ENCODE measurements around the gene MTFMT. TPM values are rescaled to one million over a fixed set of nuclear protein-coding genes. Genes with fewer than 3 reads are reported as not detected.

The MTFMT gene
- total and polyA plus RNA-seq, 2 donors (not counting 1 experiment from before 2014, with no cell fraction given), result 16.6 to 17.0 TPM

DNA sequence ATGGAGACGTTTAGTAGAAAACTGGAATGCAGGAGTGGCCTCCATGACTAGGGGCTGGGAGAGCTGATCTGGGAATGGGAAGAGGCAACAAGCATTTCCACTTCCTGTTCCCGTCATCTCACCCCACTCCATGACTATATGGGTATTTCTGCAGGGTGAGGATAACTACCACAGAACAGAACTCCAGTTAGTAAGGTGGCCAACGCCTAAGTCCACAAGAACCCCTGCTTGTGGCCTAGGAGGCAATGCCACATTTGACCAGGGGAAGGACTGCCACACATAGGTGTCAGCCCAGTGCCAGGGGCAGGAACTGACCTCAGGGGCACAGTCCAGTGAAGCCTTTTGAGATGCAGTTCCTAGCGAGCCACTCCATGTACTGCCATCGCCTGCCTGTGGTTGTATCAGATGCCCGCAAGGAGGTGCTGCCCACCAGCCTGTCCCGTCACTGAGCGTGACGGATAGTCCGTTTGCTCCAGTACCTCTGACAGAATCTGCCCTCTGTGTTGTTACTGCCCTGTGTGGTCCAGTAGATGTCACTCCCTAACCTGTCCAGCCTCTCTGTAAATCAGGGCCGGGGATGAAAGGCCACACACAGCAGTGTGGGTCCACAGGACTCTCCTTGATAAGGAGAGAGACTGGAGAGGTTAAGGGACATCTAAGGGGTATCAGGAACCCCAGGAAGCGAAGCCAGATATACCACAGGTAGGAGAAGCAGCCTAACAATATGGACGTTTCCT, 3.5 kb upstream of the MTFMT start:
- Histone ChIP-seq H3K4me1 (ENCODE audit: control insufficient read depth, extremely low read depth, insufficient read depth, low read length) (no peaks in the 10 kb centered on the region), H3K27me3 (ENCODE audit: control insufficient read depth, insufficient read depth, low read length) (no peaks in the 10 kb centered on the region), H3K79me2 (ENCODE audit: control insufficient read depth, insufficient read depth, low read length) (peaks cover 8% of the 10 kb centered on the region), H2AFZ (ENCODE audit: low read length) (peak overlapping the region; percentile 19), H3K4me3 (replicated peaks in 1 of 4; ENCODE audit: control extremely low read depth in 1 of 4, insufficient read depth in 1 of 4, low read depth in 3 of 4, low read length in 4 of 4) (no peak overlapping the region), H3K9me3 (ENCODE audit: control insufficient read depth, insufficient read depth, low read depth, low read length) (no peaks in the 10 kb centered on the region), H3K36me3 (ENCODE audit: control insufficient read depth, insufficient read depth, low read length) (no peaks in the 10 kb centered on the region), H4K20me1 (ENCODE audit: control insufficient read depth, extremely low read depth, insufficient read depth, low read length) (no peaks in the 10 kb centered on the region), H3K4me2 (ENCODE audit: extremely low read depth, insufficient read depth, low read length) (no peak overlapping the region), H3K9ac (ENCODE audit: insufficient read depth, low read length) (no peak overlapping the region), H3K27ac (ENCODE audit: insufficient read depth, low read length) (no peak overlapping the region)
- no peak for TF ChIP-seq EZH2 (IDR thresholded peaks at IDR 0.05; ENCODE audit: low read length, missing control alignments)
- TF ChIP-seq, protein P1, sequence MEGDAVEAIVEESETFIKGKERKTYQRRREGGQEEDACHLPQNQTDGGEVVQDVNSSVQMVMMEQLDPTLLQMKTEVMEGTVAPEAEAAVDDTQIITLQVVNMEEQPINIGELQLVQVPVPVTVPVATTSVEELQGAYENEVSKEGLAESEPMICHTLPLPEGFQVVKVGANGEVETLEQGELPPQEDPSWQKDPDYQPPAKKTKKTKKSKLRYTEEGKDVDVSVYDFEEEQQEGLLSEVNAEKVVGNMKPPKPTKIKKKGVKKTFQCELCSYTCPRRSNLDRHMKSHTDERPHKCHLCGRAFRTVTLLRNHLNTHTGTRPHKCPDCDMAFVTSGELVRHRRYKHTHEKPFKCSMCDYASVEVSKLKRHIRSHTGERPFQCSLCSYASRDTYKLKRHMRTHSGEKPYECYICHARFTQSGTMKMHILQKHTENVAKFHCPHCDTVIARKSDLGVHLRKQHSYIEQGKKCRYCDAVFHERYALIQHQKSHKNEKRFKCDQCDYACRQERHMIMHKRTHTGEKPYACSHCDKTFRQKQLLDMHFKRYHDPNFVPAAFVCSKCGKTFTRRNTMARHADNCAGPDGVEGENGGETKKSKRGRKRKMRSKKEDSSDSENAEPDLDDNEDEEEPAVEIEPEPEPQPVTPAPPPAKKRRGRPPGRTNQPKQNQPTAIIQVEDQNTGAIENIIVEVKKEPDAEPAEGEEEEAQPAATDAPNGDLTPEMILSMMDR (conservative IDR thresholded peaks at IDR 0.05 in 1 of 2, IDR thresholded peaks at IDR 0.05 in 1 of 2; ENCODE audit: low read depth in 1 of 2, low read length in 2 of 2), result peak; percentile 60 to 77
- DNase-seq (ENCODE audit: low read depth in 2 of 2), result peak; percentile 61 to 71

DNA sequence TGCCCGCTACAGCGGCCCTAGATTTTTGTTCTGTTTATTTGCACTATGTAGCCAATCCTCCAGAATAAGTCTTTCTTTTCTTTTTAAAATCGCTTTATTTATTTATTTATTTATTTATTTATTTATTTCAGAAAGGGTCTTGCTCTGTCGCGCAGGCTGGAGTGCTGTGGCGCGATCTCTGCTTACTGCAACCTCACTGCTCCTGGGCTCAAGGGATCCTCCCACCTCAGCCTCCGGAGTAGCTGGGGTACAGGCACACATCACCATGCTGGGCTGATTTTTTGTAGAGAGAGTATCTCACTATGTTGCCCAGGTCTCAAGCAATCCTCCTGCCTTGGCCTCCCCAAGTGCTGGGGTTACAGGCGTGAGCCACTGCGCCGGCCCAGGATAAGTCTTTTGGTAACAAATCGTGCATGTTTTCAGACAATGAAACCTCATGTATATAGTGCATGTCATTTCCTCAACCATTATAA, 333 bp upstream of the MTFMT start:
- Histone ChIP-seq H2AFZ (ENCODE audit: low read length) (no peak overlapping the region), H3K79me2 (ENCODE audit: control insufficient read depth, insufficient read depth, low read length) (peaks cover 10% of the 10 kb centered on the region), H3K4me3 (replicated peaks in 1 of 4; ENCODE audit: control extremely low read depth in 1 of 4, insufficient read depth in 1 of 4, low read depth in 3 of 4, low read length in 4 of 4) (peak overlapping the region in 2 of 4 experiments; percentile 89 to 94), H3K27me3 (ENCODE audit: control insufficient read depth, insufficient read depth, low read length) (no peaks in the 10 kb centered on the region), H3K27ac (ENCODE audit: insufficient read depth, low read length) (no peak overlapping the region), H3K9ac (ENCODE audit: insufficient read depth, low read length) (no peak overlapping the region), H3K4me2 (ENCODE audit: extremely low read depth, insufficient read depth, low read length) (no peak overlapping the region), H3K36me3 (ENCODE audit: control insufficient read depth, insufficient read depth, low read length) (peaks cover 2% of the 10 kb centered on the region), H4K20me1 (ENCODE audit: control insufficient read depth, extremely low read depth, insufficient read depth, low read length) (no peaks in the 10 kb centered on the region), H3K4me1 (ENCODE audit: control insufficient read depth, extremely low read depth, insufficient read depth, low read length) (no peaks in the 10 kb centered on the region), H3K9me3 (ENCODE audit: control insufficient read depth, insufficient read depth, low read depth, low read length) (no peaks in the 10 kb centered on the region)
- no peak for DNase-seq (ENCODE audit: low read depth in 2 of 2)
- TF ChIP-seq, protein P1 (conservative IDR thresholded peaks at IDR 0.05 in 1 of 2, IDR thresholded peaks at IDR 0.05 in 1 of 2; ENCODE audit: low read depth in 1 of 2, low read length in 2 of 2), result no peak
- TF ChIP-seq EZH2 (IDR thresholded peaks at IDR 0.05; ENCODE audit: low read length, missing control alignments), result no peak

DNA sequence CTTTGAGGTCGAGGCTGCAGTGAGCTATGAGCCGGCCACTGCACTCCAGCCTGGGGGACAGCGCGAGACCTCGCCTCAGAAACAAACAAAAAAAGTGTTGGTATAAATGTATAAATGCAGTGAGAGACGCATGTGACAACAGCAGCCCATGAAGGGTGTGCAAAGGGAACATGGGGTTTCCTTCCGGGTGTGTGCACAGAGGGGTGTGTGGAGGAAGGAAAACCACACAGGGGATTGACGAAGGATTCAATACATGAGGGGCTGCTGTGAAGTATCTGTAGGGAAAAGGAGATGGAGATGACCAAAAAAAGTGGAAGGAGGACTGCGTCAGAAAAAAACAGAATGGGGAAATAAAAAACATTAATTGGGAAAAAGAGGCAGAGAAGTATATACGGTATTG, 1.1 kb downstream of the MTFMT start:
- Histone ChIP-seq H3K4me3 (replicated peaks in 1 of 4; ENCODE audit: control extremely low read depth in 1 of 4, insufficient read depth in 1 of 4, low read depth in 3 of 4, low read length in 4 of 4) (peak overlapping the region; percentile 71 to 94 (median 86)), H3K27ac (ENCODE audit: insufficient read depth, low read length) (no peak overlapping the region), H3K79me2 (ENCODE audit: control insufficient read depth, insufficient read depth, low read length) (peaks cover 10% of the 10 kb centered on the region), H3K4me2 (ENCODE audit: extremely low read depth, insufficient read depth, low read length) (peak overlapping the region; percentile 96), H3K4me1 (ENCODE audit: control insufficient read depth, extremely low read depth, insufficient read depth, low read length) (no peaks in the 10 kb centered on the region), H3K36me3 (ENCODE audit: control insufficient read depth, insufficient read depth, low read length) (peaks cover 2% of the 10 kb centered on the region), H3K27me3 (ENCODE audit: control insufficient read depth, insufficient read depth, low read length) (no peaks in the 10 kb centered on the region), H3K9me3 (ENCODE audit: control insufficient read depth, insufficient read depth, low read depth, low read length) (no peaks in the 10 kb centered on the region), H3K9ac (ENCODE audit: insufficient read depth, low read length) (no peak overlapping the region), H2AFZ (ENCODE audit: low read length) (no peak overlapping the region), H4K20me1 (ENCODE audit: control insufficient read depth, extremely low read depth, insufficient read depth, low read length) (no peaks in the 10 kb centered on the region)
- TF ChIP-seq EZH2 (IDR thresholded peaks at IDR 0.05; ENCODE audit: low read length, missing control alignments), result no peak
- TF ChIP-seq, protein P1 (conservative IDR thresholded peaks at IDR 0.05 in 1 of 2, IDR thresholded peaks at IDR 0.05 in 1 of 2; ENCODE audit: low read depth in 1 of 2, low read length in 2 of 2), result no peak
- no peak for DNase-seq (ENCODE audit: low read depth in 2 of 2)

Data from fibroblast of lung (primary cell).